ENCODE data around the gene SWSAP1. TPM values are rescaled to one million over a fixed set of nuclear protein-coding genes. Genes with fewer than 3 reads are reported as not detected.

SWSAP1 gene
- polyA plus RNA-seq, 1 experiment = 0.88 TPM

DNA sequence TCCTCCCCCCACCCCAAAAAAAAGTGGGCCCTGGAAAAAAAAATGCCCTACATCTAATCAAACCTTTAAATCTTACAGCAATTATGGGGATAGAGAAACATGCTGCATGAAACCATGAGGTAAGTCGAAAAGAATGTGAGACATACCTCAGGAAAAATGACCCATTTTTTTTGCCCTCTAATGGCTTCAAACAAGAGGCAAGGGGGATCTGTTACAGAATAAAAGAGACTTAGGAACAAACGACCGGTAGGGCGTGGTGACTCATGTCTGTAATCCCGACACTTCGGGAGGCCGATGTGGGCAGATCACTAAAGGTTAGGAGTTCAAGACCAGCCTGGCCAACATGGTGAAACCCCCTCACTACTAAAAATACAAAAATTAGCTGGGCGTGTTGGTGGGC lies 36.2 kb downstream of the SWSAP1 start:
- Histone ChIP-seq H3K9me3 (ENCODE audit: control insufficient read depth, insufficient read depth, low read length) (no peaks in the 10 kb centered on the region; the same call in 1 of the 2 replicates), H3K27ac (ENCODE audit: low read depth, low read length) (no peak overlapping the region), H3K27me3 (ENCODE audit: control insufficient read depth, insufficient read depth, low read length) (peaks cover under 1% of the 10 kb centered on the region), H3K4me3 (ENCODE audit: low read depth, low read length) (no peak overlapping the region)
- TF ChIP-seq CTCF (IDR thresholded peaks at IDR 0.05; ENCODE audit: low read depth, low read length) = no peak
- ChIA-PET CTCF (interaction anchor here (1.3 to 1.4 kb wide), 2 partner anchors 8 to 24 kb away, joined by 4 read pairs; partner anchors contain the start of genes ODAD3 and PRKCSH), POLR2A (no interaction called here)
- DNase-seq (ENCODE audit: low read depth, low spot score) = no peak

DNA sequence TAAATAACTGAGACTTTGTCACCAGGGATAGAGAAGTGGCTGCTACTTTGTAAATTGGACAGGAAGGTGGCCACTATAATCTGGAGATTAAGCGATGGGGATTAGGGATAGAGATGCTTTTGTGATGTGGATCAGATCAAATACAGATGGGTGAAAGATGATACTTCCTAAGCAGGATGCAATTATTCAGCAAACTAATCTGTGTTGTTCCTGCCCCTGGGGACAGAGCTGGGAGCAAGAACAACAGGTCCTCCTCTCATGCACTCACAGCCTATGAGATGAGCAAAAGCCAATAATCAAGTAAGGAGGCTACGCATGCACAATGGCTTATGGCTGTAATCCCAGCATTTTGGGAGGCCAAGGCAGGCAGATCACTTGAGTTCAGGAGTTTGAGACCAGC lies 40.1 kb downstream of the SWSAP1 start:
- no peak for DNase-seq (ENCODE audit: low read depth, low spot score)
- no peak overlapping the region for H3K4me3 ChIP-seq (ENCODE audit: low read depth, low read length)
- H3K27me3 ChIP-seq (ENCODE audit: control insufficient read depth, insufficient read depth, low read length) = peaks cover 26% of the 10 kb centered on the region
- POLR2A ChIA-PET = no interaction called here
- CTCF ChIA-PET = no interaction called here
- H3K9me3 ChIP-seq (ENCODE audit: control insufficient read depth, insufficient read depth, low read length) = no peaks in the 10 kb centered on the region; the same call in 1 of the 2 replicates
- TF ChIP-seq CTCF (IDR thresholded peaks at IDR 0.05; ENCODE audit: low read depth, low read length) = no peak
- H3K27ac ChIP-seq (ENCODE audit: low read depth, low read length) = no peak overlapping the region

- Histone ChIP-seq H3K27ac (ENCODE audit: low read depth, low read length) (no peak overlapping the region), H3K27me3 (ENCODE audit: control insufficient read depth, insufficient read depth, low read length) (peaks cover 42% of the 10 kb centered on the region), H3K9me3 (ENCODE audit: control insufficient read depth, insufficient read depth, low read length) (peaks cover 3% of the 10 kb centered on the region; the same call in 1 of the 2 replicates), H3K4me3 (ENCODE audit: low read depth, low read length) (no peak overlapping the region)
- DNase-seq (ENCODE audit: low read depth, low spot score) = no peak
- TF ChIP-seq CTCF (IDR thresholded peaks at IDR 0.05; ENCODE audit: low read depth, low read length) = no peak
- ChIA-PET POLR2A (interaction anchor here (0.6 kb wide), 1 partner anchor 469 kb away, joined by 4 read pairs; no protein-coding TSS in a partner anchor), CTCF (interaction anchor here (1.2 to 1.3 kb wide), 2 partner anchors 19 to 35 kb away, joined by 3 to 5 read pairs; partner anchors contain the start of genes ODAD3 and PRKCSH)
Observed at GRCh38 chr19:11416346-11417052, 42.0 kb downstream of the SWSAP1 start.

DNA sequence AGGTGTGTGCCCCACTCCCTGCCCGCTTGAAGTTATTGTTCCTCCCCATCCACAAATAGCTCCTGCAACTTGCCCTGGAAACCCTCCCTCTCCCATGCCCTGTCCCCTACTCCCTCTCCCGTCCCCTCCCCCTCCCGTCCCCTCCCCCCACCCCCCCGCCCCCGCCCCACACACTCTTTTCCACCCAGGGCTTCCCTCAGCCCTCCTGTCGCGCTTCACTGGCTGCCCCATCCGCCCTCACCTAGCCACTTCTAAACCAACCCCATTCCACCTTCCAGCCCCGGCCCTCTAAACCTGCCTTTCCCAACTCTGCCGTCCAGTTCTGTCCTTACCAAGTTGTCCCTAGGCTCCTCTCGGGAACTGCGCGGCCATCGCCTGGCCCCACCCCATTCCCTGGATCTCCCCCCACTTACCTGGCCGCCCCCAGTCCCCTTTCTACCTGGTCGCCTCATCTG lies 43.7 kb downstream of the SWSAP1 start:
- no peak for DNase-seq (ENCODE audit: low read depth, low spot score)
- H3K9me3 ChIP-seq (ENCODE audit: control insufficient read depth, insufficient read depth, low read length) = peaks cover 11% of the 10 kb centered on the region; the same call in 1 of the 2 replicates
- TF ChIP-seq CTCF (IDR thresholded peaks at IDR 0.05; ENCODE audit: low read depth, low read length) = no peak
- POLR2A ChIA-PET = no interaction called here
- peaks cover 58% of the 10 kb centered on the region for H3K27me3 ChIP-seq (ENCODE audit: control insufficient read depth, insufficient read depth, low read length)
- CTCF ChIA-PET = interaction anchor here (1.2 kb wide), 1 partner anchor 17 kb away, joined by 4 read pairs; the partner anchor contains the start of gene PRKCSH
- no peak overlapping the region for H3K4me3 ChIP-seq (ENCODE audit: low read depth, low read length)
- H3K27ac ChIP-seq (ENCODE audit: low read depth, low read length) = no peak overlapping the region
